Neural cell (in vitro differentiated cells): ENCODE results near the gene KRTAP11-1. TPM values are rescaled to one million over a fixed set of nuclear protein-coding genes. Genes with fewer than 3 reads are reported as not detected.

Source experiments
- H2AFZ ChIP-seq: fragments of 200-600, 300-800 bp; sonication (generic), shearing (Covaris generic); 2 replicates; pipeline ENCODE4 v1.6.0; 2014; ENCODE audit warnings: low read depth, mild to moderate bottlenecking, antibody characterized with exemption, low read length, moderate library complexity
- H3F3A ChIP-seq: fragments of 200-600 bp; shearing (Covaris generic); 2 replicates; pipeline ENCODE4 v1.6.1; 2016; ENCODE audit warnings: mild to moderate bottlenecking, moderate library complexity, mixed read lengths, antibody characterized with exemption, low read length; ENCODE audit not compliant: insufficient read depth, poor library complexity, severe bottlenecking
- H3K27ac ChIP-seq: fragments of 200-600, 300-800 bp; sonication (generic), shearing (Covaris generic); 2 replicates; pipeline ENCODE4 v1.5.1; 2014; ENCODE audit warnings: mild to moderate bottlenecking, low read length, moderate library complexity
- H3K27me3 ChIP-seq: fragments of 300-800, 200-600 bp; sonication (generic), shearing (Covaris generic); 2 replicates; pipeline ENCODE4 v1.6.0; 2014; ENCODE audit warnings: mild to moderate bottlenecking, low read depth, low read length, moderate library complexity; ENCODE audit not compliant: insufficient read depth
- H3K36me3 ChIP-seq: fragments of 300-800, 200-600 bp; sonication (generic), shearing (Covaris generic); 2 replicates; pipeline ENCODE4 v1.5.1; 2014; ENCODE audit warnings: mild to moderate bottlenecking, antibody characterized with exemption, low read length, moderate library complexity; ENCODE audit not compliant: insufficient read depth
- H3K4me2 ChIP-seq: fragments of 300-800, 200-600 bp; sonication (generic), shearing (Covaris generic); 2 replicates; pipeline ENCODE4 v1.6.0; 2014; ENCODE audit warnings: mild to moderate bottlenecking, low read length
- H3K4me3 ChIP-seq: fragments of 300-800, 200-600 bp; sonication (generic), shearing (Covaris generic); 2 replicates; pipeline ENCODE4 v1.5.1; 2014; ENCODE audit warnings: mild to moderate bottlenecking, low read length, moderate library complexity
- H3K79me2 ChIP-seq: fragments of 200-600 bp; shearing (Covaris generic); replicated peaks from 2 replicates; pipeline ENCODE4 v1.6.0; 2014; ENCODE audit warnings: mild to moderate bottlenecking, low read length, moderate library complexity; ENCODE audit not compliant: insufficient read depth
- H3K9ac ChIP-seq: fragments of 300-800, 200-600 bp; sonication (generic), shearing (Covaris generic); 2 replicates; pipeline ENCODE4 v1.6.1; 2016; ENCODE audit warnings: mild to moderate bottlenecking, low read length, mixed read lengths
- H3K9me2 ChIP-seq: fragments of 200-600 bp; shearing (Covaris generic); 2 replicates; pipeline ENCODE4 v1.6.1; 2016; ENCODE audit warnings: mild to moderate bottlenecking, low read length, mixed read lengths; ENCODE audit not compliant: insufficient read depth
- H3K9me3 ChIP-seq: fragments of 200-600, 300-800 bp; sonication (generic), shearing (Covaris generic); 2 replicates; pipeline ENCODE4 v1.6.1; 2016; ENCODE audit warnings: mild to moderate bottlenecking, mixed run types, low read length, moderate library complexity, mixed read lengths
- H4K20me1 ChIP-seq: fragments of 200-600 bp; shearing (Covaris generic); 2 replicates; pipeline ENCODE4 v1.6.1; 2016; ENCODE audit warnings: mild to moderate bottlenecking, mixed run types; ENCODE audit not compliant: insufficient read depth
- EP300 ChIP-seq: fragments of 450-650 bp; conservative IDR thresholded peaks from 2 replicates; pipeline ENCODE4 v1.6.1; 2014; ENCODE audit warnings: antibody characterized with exemption, mild to moderate bottlenecking, moderate library complexity; ENCODE audit not compliant: poor library complexity, severe bottlenecking
- EZH2 ChIP-seq: fragments of 200-600, 300-800 bp; shearing (Covaris generic), sonication (generic); IDR thresholded peaks from 2 replicates; pipeline ENCODE4 v1.6.1; 2014; ENCODE audit warnings: antibody characterized with exemption, low read length, borderline replicate concordance, mild to moderate bottlenecking; ENCODE audit not compliant: insufficient read depth, poor library complexity, severe bottlenecking
- MXI1 ChIP-seq: fragments of 450-650 bp; conservative IDR thresholded peaks from 2 replicates; pipeline ENCODE4 v1.6.1; 2014; ENCODE audit warnings: antibody characterized with exemption, mild to moderate bottlenecking; ENCODE audit not compliant: poor library complexity, severe bottlenecking
- POLR2AphosphoS5 ChIP-seq: IDR thresholded peaks from 2 replicates; pipeline ENCODE4 v1.6.1; 2012
- RAD21 ChIP-seq: fragments of 450-650 bp; conservative IDR thresholded peaks from 2 replicates; pipeline ENCODE4 v1.6.1; 2014; ENCODE audit warnings: antibody characterized with exemption, mild to moderate bottlenecking, moderate library complexity
- SMC3 ChIP-seq: fragments of 450-650 bp; conservative IDR thresholded peaks from 2 replicates; pipeline ENCODE4 v1.6.1; 2014; ENCODE audit warnings: antibody characterized with exemption, mild to moderate bottlenecking, moderate library complexity; ENCODE audit not compliant: poor library complexity
- TAF1 ChIP-seq: IDR thresholded peaks from 2 replicates; pipeline ENCODE4 v1.6.1; 2012; ENCODE audit warnings: low read depth
- polyA plus RNA-seq: library from polyadenylated mRNA; depleted of rRNA; stranded (reverse); fragments of >200 nt; gene quantifications from 2 replicates; pipeline ENCODE4 v1.2.3, GENCODE V29; 2014
- TF ChIP-seq, protein P1 (sequence below): IDR thresholded peaks from 2 replicates; pipeline ENCODE4 v1.6.1; 2012; ENCODE audit warnings: borderline replicate concordance
- TF ChIP-seq, protein P2 (sequence below): fragments of 450-650 bp; IDR thresholded peaks from 2 replicates; pipeline ENCODE4 v1.5.1; 2014; ENCODE audit warnings: antibody characterized with exemption, mild to moderate bottlenecking, moderate library complexity; ENCODE audit not compliant: poor library complexity, severe bottlenecking

The KRTAP11-1 gene
- polyA plus RNA-seq, 1 donor from 2014 or later, result not detected

DNA sequence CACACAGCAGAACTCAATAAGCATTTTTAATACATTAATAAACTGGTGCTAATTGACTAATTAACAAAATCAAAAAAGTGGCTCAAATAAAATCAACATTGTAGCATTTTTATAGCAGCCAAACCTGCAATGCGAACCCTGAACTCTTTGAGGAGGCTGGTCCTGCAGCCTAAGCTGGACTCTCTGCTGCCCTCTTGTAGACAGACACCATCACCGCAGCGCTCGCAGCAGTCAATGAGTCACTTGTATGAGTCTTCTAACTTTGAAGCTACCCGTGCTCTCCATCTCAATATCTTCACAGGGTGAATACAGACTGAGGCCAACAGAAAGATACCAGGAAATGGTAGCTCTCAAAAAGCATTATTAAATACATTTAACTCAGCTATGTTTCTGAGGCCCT lies 42.1 kb downstream of the KRTAP11-1 start:
- Histone ChIP-seq H3K9me3 (no peaks in the 10 kb centered on the region), H3K9ac (peak overlapping the region; percentile 44), H4K20me1 (no peaks in the 10 kb centered on the region), H3K9me2 (no peaks in the 10 kb centered on the region), H3F3A (no peaks in the 10 kb centered on the region), H3K27me3 (no peaks in the 10 kb centered on the region), H2AFZ (no peak overlapping the region), H3K4me3 (peak overlapping the region; percentile 38), H3K4me2 (no peak overlapping the region), H3K27ac (peak overlapping the region; percentile 82), H3K36me3 (no peaks in the 10 kb centered on the region), H3K79me2 (no peaks in the 10 kb centered on the region)
- TF ChIP-seq, protein P1, sequence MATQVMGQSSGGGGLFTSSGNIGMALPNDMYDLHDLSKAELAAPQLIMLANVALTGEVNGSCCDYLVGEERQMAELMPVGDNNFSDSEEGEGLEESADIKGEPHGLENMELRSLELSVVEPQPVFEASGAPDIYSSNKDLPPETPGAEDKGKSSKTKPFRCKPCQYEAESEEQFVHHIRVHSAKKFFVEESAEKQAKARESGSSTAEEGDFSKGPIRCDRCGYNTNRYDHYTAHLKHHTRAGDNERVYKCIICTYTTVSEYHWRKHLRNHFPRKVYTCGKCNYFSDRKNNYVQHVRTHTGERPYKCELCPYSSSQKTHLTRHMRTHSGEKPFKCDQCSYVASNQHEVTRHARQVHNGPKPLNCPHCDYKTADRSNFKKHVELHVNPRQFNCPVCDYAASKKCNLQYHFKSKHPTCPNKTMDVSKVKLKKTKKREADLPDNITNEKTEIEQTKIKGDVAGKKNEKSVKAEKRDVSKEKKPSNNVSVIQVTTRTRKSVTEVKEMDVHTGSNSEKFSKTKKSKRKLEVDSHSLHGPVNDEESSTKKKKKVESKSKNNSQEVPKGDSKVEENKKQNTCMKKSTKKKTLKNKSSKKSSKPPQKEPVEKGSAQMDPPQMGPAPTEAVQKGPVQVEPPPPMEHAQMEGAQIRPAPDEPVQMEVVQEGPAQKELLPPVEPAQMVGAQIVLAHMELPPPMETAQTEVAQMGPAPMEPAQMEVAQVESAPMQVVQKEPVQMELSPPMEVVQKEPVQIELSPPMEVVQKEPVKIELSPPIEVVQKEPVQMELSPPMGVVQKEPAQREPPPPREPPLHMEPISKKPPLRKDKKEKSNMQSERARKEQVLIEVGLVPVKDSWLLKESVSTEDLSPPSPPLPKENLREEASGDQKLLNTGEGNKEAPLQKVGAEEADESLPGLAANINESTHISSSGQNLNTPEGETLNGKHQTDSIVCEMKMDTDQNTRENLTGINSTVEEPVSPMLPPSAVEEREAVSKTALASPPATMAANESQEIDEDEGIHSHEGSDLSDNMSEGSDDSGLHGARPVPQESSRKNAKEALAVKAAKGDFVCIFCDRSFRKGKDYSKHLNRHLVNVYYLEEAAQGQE, result no peak
- TF ChIP-seq, protein P2, sequence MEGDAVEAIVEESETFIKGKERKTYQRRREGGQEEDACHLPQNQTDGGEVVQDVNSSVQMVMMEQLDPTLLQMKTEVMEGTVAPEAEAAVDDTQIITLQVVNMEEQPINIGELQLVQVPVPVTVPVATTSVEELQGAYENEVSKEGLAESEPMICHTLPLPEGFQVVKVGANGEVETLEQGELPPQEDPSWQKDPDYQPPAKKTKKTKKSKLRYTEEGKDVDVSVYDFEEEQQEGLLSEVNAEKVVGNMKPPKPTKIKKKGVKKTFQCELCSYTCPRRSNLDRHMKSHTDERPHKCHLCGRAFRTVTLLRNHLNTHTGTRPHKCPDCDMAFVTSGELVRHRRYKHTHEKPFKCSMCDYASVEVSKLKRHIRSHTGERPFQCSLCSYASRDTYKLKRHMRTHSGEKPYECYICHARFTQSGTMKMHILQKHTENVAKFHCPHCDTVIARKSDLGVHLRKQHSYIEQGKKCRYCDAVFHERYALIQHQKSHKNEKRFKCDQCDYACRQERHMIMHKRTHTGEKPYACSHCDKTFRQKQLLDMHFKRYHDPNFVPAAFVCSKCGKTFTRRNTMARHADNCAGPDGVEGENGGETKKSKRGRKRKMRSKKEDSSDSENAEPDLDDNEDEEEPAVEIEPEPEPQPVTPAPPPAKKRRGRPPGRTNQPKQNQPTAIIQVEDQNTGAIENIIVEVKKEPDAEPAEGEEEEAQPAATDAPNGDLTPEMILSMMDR, result peak; percentile 60
- TF ChIP-seq RAD21 (peak; percentile 61), SMC3 (peak; percentile 63)

DNA sequence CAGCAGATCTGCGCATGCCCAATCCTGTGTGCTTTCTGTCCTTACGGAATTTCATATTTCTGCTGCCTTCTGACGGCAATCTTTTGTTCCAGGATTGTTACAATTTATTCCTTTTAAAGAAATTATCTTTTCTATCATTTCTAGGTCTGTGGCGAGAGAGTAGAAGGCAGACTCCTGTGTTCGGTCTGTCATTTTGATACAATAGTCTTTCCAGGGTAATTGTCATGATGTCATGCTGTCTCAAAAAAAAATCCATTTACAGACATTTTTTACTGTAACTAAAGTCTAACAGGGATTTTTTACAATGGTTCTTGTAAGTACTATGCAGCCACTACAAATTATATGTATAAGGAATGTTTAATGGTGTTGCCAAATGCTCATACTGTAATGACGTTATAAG lies 42.8 kb downstream of the KRTAP11-1 start:
- TF ChIP-seq EP300 (peak; percentile 89), EZH2 (no peak), TAF1 (no peak), MXI1 (no peak), POLR2AphosphoS5 (peak; percentile 51)
- TF ChIP-seq, protein P1, result peak; percentile 51
- Histone ChIP-seq H4K20me1 (no peaks in the 10 kb centered on the region), H3F3A (no peaks in the 10 kb centered on the region), H2AFZ (peak overlapping the region; percentile 0), H3K9ac (peak overlapping the region; percentile 44), H3K27ac (peak overlapping the region; percentile 82), H3K4me3 (peak overlapping the region; percentile 38), H3K4me2 (no peak overlapping the region), H3K79me2 (no peaks in the 10 kb centered on the region), H3K9me3 (no peaks in the 10 kb centered on the region), H3K27me3 (no peaks in the 10 kb centered on the region), H3K9me2 (no peaks in the 10 kb centered on the region), H3K36me3 (no peaks in the 10 kb centered on the region)
